Sigmoid colon (tissue), 4 donors: ENCODE results near the gene KLHL21.

Experiments
- EP300 ChIP-seq, 4 donors: sonication (generic); formaldehyde crosslinking; IDR thresholded peaks; one replicate each; pipeline ENCODE4 v1.6.1; 2017; ENCODE audit warnings: antibody characterized with exemption in 4 of 4
- POLR2A ChIP-seq, 2 donors: fragments of 450-650 bp; IDR thresholded peaks; one replicate each; pipeline ENCODE4 v1.6.1; 2016; ENCODE audit warnings: antibody characterized with exemption in 2 of 2, mild to moderate bottlenecking in 2 of 2, moderate library complexity in 2 of 2
- TF ChIP-seq, protein P1 (sequence below), 4 experiments: fragments of 450-650 bp in 3 of 4; fragments of 200-600 bp in 1 of 4; IDR thresholded peaks; one replicate each; pipeline ENCODE4 v1.5.1; 2016 to 2019; ENCODE audit warnings: antibody characterized with exemption in 4 of 4, mild to moderate bottlenecking in 3 of 4, moderate library complexity in 2 of 4

DNA sequence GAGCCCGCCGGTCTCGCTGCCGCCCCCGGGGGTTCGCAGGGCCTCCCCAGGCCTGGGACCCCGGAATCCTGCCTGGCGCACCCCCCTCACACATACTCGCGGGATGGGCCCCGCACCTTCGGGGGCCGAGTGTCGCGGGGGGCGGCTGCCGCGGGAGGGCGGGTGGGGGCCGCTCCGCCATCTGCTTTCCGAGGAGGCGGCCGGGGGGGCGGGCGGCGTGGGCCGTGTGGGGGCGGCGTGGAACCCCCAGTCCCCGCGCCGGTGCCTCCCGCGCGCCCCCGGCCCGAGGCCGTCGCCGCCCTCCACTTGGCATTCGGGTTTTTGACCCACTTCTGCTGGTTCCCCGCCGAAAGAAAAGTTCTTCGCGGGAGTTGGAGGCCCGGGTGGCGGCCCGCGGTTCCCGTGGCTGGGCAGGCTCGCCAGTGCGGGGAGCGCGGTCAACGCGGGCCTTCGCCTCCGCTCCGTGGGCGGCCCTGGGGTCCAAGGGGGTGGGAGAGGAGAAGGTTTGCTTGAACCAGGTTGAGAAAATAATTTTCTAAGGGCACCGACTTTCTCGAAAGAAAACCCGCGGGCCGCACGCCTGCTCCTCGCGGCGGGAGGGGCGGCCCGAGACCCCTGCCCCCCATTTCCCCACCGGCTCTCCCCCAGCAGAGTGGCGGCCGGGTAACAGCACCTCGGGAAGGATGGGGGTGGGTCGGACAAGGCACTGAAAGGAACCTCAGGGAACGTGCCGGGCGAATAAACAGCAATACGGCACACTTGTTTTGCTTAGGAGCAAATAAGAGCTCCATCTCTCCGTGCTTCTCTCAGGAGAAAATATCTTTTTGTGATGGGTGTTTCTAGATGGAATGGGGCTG lies 12.5 kb upstream of the KLHL21 start:
- no peak for TF ChIP-seq POLR2A (IDR thresholded peaks at IDR 0.05)
- TF ChIP-seq, protein P1, sequence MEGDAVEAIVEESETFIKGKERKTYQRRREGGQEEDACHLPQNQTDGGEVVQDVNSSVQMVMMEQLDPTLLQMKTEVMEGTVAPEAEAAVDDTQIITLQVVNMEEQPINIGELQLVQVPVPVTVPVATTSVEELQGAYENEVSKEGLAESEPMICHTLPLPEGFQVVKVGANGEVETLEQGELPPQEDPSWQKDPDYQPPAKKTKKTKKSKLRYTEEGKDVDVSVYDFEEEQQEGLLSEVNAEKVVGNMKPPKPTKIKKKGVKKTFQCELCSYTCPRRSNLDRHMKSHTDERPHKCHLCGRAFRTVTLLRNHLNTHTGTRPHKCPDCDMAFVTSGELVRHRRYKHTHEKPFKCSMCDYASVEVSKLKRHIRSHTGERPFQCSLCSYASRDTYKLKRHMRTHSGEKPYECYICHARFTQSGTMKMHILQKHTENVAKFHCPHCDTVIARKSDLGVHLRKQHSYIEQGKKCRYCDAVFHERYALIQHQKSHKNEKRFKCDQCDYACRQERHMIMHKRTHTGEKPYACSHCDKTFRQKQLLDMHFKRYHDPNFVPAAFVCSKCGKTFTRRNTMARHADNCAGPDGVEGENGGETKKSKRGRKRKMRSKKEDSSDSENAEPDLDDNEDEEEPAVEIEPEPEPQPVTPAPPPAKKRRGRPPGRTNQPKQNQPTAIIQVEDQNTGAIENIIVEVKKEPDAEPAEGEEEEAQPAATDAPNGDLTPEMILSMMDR (IDR thresholded peaks at IDR 0.05): no peak
- no peak for TF ChIP-seq EP300 (IDR thresholded peaks at IDR 0.05)
